HG03196 (cell line): ENCODE data around the gene HEPACAM.
A peak's percentile ranks its signal among the peaks of the same experiment; 100 is the strongest.
"Not testable (repeated sequence)": the region's sequence is repeated elsewhere in the genome, so short reads cannot be mapped to it uniquely, and the experiment has no call there.

Experiments
- ATAC-seq: cut with Tn5 transposase; IDR thresholded peaks from one replicate; pipeline ENCODE4 v1.9.1; 2021; ENCODE audit not compliant: unreplicated experiment

The HEPACAM gene, protein sequence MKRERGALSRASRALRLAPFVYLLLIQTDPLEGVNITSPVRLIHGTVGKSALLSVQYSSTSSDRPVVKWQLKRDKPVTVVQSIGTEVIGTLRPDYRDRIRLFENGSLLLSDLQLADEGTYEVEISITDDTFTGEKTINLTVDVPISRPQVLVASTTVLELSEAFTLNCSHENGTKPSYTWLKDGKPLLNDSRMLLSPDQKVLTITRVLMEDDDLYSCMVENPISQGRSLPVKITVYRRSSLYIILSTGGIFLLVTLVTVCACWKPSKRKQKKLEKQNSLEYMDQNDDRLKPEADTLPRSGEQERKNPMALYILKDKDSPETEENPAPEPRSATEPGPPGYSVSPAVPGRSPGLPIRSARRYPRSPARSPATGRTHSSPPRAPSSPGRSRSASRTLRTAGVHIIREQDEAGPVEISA

DNA sequence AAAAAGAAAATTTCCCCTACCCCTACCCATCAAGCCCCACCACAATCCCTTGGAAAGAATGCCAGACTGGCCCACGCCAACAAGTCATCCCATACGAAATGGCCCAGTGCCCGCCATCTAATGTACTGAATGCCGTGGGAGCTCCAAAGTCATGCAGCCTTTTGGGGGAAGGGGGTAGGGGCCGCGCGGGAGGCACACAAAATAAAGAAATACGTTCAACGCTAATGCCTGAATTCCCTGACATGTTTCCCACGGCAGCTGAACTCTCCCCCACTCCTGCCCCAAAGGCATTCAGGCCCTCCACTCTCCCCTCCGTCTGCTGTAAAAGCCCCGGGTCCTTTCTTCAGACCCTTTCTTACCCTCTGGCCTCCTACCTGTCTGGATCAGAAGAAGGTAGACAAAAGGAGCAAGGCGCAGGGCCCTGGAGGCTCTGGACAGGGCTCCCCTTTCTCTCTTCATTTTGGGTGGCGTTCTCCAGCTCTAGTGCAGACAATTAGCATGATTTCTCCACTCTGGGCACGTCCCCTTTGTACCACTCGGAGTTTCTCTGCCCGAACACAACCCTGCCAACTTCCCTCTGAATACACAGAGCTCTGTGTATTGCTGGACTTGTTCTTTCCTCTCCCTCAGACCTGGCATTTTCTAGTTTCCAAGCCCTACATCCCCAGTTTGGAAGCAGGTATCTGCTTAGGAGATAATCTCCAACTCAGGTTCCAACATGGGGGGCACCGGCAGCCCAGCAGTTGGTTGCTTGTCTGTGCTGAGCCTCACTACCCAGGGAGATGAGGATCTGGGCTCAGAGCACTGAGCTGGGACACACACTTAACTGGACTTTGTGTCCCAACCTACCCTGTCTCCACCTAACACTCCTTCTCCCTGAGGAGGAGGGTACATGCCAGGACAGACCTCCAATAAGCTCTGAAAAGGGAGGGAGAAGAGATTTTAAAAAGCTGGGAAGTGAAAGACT lies at the start of gene HEPACAM:
Gene HEPACAM (minus strand): TSS at position 500 of the 967 bp plus-strand sequence. CDS start 41 bp downstream, at position 459.
- ATAC-seq: no peak

DNA sequence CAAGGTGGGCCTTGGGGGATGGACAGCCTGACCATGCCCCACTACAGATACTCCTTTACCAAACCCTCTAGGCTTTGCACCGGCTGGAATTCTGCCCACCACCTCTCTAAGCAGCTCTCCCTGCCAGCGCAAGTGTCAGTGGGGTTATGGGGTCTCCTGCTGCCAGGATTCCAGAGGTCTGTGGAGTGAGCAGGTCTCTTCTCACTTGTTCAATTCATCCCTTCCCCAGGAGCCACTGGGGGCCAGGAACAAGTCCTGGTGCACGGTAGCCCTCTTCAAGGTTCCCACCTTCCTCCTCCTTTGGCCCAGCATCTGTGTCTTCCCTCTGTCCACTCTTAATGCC lies 48.6 kb upstream of the HEPACAM start:
- ATAC-seq: no peak

DNA sequence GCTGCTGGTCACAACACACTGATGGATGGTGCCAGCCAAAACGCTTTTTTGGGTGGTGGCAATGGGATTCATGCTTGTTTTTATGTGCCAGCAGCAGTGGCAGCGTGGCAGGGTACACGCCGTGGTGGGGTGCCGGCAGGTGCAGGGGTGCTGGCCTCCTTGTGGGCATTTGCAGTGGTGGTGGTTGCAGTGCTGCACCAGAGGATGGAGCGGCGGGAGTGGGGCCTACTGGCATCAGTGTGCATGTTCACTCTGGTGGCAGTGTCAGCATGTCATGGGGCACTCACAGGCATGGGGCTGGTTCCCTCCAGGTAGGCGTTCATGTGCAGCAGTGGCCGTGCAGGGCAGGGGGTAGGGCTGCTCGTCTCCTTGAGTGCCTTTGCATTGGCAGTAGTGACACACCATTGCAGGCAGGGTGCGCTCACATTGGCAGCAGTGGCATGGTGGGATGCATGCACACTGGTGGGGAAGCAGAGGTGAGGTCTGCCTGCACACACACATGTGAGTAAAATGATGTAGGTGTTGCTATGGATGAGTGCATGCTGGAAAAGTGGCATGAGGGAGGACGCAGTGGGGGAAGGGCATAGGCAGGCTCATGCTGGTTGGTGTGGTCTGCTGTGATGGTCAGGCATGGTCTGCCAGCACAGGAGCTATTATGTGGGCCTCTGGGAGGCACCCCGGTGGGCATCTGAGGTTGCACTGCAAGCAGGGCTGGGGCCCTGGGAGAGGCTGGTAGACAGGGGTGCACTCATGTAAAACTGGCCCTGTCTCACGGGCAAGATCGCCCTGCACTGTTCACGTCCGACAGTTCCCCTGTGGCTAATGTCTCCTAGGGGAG lies 48.0 kb upstream of the HEPACAM start:
- no peak for ATAC-seq

DNA sequence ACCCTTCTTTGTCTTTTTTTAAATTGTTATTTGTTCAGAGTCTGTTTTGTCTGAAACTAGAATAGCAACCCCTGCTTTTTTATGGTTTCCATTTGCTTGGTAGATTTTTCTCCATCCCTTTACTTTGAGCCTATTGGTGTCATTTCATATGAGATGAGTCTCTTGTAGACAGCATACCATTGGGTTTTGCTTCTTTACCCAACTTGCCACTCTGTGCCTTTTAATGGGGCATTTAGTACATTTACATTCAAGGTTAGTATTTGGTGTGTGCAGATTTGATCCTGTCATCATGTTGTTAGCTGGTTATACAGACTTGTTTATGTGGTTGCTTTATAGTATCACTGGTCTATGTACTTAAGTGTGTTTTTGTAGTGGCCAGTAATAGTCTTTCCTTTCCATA lies 46.2 kb upstream of the HEPACAM start:
- ATAC-seq: no peak

DNA sequence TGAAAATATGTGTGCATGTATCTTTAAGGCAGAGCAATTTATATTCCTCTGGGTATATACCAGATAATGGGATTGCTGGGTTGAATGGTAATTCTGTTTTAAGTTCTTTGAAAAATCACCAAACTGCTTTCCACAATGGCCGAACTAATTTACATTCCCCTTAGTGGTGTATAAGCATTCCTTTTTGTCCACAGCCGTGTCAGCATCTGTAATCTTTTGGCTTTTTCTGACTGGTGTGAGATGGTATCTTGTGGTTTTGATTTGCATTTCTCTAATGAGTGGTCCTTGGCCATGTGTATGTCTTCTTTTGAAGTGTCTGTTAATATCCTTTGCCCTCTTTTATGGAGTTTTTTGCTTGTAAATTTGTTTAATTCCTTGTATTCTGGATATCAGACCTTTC lies 42.5 kb upstream of the HEPACAM start:
- ATAC-seq: no peak

DNA sequence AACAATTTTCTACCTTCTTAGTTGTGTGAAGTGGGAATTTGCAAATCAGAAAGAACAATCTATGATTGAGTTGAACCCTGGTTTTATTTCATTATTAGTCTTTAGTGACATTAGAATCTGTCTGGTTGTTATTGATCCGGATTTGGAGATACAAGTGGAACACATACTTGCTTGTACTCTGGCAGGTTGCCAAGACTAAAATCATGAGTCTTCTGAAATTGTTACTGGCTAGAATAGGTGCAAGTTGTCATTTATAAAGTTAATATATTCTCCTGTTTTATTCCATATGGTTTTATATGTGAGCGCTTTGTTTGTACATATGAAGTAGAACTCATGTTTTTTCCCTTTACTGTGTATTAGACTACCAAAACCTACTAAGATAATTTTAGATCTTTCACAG lies 41.2 kb upstream of the HEPACAM start:
- ATAC-seq: no peak

DNA sequence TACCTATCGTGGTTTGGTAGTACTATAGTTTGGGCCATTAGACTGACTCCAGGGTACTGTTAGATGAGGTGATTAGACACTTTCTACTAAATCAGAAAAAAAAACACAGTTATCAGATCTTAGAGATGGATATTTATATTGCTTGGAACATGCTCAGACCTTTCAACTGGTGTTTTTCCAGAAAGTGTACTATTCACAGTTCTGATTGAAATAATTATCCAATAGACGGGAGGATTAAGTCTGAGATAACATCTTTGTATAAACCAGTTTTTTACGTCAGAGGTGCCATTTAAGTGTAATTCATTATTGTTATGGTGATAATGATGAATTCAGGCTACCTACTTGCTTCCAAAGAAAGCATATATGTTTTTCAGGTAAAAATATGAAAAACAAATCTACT lies 40.7 kb upstream of the HEPACAM start:
- no peak for ATAC-seq

DNA sequence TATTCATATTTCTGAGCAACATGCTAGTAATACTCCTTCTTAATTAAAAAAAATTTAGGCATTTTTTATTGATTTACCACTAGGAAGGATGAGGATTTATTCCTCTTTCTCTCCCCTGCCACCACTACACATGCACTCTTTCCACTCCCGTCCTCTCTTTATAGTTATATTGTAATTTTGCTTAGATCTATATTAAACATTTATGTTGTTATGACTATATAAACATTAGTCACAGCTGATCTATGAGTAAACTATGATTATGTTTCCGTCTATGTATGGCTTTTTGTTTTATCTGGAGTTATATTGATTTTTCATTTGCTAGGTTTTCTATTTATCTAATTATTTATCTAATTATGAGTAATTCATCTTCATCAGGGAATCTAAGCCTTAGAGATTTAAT lies 36.0 kb upstream of the HEPACAM start:
- no peak for ATAC-seq

DNA sequence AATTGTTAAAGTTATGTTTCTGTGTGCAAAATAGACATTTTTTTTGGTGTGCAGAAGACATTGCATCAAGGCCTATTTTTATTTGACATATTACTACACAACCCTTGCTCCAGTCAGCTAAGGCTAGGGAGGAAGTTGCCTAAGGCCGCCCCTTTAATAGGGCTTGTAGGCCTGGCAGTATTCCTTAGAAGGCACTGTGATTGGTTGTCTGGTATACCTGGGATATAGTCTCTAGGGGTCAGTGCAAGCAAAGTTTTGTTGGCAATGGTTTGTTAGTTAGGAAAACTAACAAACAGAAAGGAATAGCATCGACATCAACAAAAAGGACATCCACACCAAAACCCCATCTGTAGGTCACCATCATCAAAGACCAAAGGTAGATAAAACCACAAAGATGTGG lies 35.1 kb upstream of the HEPACAM start:
- no peak for ATAC-seq

DNA sequence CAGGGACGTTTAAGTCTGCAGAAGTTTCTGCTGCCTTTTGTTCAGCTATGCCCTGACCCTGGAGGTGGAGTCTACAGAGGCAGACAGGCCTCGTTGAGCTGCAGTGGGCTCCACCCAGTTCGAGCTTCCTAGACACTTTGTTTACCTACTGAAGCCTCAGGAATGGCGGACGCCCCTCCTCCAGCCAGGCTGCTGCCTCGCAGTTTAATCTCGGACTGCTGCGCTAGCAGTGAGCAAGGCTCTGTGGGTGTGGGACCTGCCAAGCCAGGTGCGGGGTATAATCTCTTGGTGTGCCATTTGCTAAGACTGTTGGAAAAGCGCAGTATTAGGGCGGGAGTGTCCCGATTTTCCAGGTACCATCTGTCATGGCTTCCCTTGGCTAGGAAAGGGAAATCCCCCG lies 32.4 kb upstream of the HEPACAM start:
- ATAC-seq: not testable (repeated sequence)

DNA sequence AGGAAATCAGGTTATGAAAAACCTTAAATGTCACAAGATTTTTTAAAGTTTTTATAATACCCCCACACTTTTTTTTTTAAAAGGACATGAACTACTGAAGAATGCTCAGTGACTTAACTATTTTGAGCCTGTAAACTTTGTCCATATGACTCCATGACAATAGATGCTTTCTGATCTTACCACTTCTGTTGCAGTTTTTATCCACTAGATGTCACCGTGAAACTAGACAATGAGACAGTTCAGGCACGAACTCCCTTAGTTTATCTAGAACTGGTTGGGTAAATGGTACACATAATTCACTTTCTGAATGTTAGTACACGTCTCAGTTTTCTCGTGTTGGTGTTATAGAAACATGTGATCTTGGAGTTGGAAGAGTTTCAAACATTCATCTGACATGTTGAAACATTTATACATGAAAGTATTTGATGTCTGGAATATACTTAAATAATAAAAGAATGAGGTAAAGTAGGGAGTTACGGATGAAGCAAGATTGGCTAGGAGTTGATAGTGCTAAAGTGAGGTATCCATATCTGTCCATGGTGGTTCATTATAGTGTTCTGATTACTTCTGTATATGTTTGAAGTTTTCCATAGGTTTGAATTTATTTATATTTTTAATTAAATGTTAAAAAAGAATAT lies 26.2 kb upstream of the HEPACAM start:
- ATAC-seq: peak; percentile 91

DNA sequence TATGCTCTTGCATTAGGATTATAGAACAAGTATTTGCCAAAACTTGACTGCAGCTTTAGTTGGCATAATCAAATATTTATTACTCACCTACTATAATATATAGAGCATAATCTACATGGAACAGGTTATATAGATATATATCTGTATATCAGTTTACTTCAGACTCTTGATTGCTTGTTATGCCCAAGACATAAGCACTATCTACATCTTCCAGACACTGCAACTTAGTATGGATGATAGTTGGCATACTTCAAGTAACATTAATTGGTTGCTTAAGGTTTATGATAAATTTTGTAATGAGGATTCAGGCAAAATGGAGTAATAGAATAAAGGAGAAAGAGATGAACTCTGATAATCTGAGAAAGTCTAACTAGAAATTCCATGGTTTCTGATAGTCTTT lies 19.2 kb upstream of the HEPACAM start:
- no peak for ATAC-seq

DNA sequence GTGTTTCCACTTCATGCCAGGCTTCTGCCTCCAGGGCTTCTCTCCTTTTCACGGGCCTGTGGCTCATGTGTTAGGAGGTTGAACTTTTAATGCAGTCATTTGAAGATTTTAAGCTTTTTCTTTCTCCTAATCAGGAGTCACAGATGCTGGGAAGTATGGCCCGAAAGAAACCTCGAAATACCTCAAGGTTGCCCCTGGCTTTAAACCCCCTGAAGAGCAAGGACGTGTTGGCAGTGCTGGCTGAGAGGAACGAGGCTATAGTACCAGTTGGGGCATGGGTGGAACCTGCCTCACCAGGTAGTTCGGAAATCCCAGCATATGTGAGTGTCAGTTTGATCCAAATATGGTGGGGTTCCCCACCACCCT lies 18.7 kb upstream of the HEPACAM start:
- ATAC-seq: no peak

DNA sequence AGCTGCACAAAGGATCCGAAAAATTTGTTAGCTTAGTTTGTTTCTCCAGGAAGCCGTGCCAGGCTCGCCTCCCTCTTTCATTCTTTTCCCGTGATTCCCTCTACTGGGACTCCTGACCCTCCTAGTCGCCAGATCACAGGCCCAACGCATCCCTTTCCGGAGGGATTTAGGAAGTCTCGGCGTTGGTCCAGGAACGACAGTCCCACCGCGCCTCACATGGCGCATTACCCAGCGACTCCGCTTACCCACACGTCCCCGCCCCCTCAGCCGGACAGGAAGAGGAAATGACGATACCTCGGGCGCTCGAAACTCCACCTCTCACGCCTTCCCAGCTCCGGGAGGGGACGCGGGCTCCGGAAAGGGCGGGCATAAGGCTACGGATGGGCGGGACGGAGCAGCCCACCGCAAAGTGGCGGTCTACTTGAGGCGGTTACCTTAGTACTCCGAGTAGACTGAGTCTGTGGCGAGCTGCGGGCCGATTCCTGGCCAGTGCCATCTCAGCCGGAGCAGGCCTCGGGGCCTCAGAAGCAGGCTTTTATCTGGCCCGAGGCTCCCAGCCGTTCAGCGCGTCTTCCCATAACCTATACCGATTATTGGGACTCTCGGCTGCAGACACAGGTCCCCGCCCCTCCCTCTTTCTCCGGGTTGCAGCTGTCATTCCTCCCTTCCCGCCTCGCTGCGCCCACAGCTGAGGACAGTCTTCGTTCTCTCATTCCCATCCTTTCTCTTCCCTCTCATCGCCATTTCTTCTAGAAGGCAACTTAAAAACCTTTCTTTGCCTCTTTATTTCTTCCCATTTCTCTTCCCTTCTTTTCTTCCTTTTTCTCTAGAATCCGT lies 18.1 kb upstream of the HEPACAM start, which contains the start of gene CCDC15:
Gene CCDC15 (plus strand): TSS at position 450 of the 837 bp plus-strand sequence. CDS start 531 bp downstream, outside the sequence.
- ATAC-seq: peak; percentile 99

DNA sequence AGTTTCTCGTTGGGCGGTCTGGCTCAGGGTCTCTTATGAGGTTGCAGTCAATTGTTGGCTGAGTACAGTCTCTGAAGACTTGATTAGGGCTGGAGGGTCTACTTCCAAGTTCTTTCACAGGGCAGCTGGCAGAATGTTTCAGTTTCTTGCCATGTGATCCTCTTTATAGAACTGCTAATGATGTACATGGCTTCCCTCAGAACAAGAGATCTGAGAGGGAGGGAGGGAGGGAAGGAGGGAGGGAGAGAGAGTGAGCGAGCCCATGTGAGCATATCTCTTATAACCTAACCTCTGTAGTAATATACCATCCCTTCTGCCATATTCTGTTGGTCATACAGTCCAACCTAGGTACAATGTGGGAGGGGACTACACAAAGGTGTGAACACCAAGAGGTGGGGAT lies 15.5 kb upstream of the HEPACAM start:
- ATAC-seq: no peak

DNA sequence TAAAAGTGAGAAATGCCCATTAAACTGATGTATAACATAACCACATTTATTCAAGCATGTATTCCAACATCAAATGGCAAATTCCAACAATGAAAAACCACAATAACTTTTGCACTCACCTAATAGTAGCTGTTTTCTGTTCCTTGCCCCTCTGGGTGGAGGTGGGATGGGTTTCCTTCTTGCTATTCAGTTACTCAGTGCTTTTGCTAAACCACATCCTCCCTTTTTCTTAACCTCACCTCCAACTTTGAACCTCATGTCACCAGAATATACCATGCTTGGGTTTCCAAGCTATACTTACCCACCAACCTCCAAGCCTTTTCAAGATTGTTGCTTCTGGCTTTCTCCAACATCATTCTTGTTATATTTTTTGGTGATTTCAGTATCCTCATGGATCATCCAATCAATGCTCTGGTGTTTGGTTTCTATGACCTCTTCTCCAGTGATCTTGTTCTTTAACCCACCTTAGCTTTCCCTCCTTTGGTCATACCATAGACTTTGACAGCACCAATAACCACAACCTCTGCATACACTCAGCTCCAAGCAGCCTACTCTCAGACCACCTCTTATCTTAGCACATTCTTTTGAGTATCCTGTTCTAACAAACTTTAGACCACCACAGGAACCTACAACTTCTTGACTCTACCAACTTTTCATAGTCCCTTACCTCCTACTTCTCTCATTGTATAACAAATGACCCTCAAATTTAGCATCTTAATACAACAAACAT lies 14.9 kb upstream of the HEPACAM start:
- no peak for ATAC-seq

DNA sequence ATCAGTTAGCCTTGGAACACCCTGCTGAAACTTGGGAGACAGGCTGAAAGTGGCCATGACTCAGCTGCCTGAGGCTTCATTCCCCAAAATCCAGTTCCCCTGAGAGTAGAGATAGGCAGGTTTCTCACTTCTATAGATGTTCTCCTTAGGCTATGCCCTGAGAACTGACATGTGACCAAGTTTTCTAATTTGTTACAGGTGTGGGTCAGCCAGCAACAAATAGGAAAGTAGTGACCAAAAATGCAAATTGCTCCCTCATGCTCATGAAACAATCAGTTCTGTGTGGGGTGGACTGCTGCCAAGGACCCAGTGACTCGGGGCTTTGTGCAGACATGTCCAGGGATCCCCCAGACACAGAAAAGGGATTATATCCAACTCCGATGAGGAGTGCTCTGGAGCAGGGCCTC lies 10.9 kb upstream of the HEPACAM start:
- ATAC-seq: no peak

DNA sequence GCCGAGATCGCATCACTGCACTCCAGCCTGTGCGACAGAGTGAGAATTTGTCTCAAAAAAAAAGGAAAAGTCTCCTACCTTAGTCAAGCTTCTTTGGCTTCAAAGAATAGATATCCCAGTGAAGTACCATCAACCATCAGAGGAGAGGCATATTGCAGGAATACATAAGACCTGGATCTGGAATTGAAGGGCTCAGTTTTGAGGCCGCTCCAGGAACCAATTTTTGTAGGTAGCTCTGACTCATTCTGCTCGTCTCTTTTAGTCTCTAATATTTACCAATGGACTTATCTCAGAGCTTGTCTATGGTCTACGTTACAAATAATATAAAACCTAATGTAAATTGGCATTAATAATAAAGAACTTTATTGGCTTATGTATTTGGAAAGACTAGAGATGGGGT lies 10.0 kb upstream of the HEPACAM start:
- no peak for ATAC-seq

DNA sequence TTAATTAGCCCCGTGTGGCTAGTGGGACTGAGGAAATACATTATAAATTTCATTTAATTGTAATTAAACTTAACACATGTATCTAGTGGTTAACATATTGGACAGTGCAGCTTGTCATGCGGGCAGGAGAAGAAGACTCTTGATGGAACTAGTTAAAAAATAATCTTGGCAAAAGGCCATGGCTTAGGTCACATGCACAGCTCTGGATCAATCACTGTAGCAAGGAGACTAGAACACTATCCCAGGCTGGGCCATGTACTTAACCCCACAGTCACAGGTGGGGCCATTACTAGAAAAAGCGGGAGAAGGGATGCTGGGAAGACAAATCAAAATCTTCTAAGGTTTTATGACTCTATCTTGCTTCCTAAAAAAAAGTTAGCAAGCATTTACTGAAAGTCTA lies 8.7 kb upstream of the HEPACAM start:
- no peak for ATAC-seq
